HG02943 (cell line): Measurements from ENCODE around the gene CDC42BPB.
A peak's percentile ranks its signal among the peaks of the same experiment; 100 is the strongest.
"Not testable (repeated sequence)": the region's sequence is repeated elsewhere in the genome, so short reads cannot be mapped to it uniquely, and the experiment has no call there.

Source experiments
- ATAC-seq: cut with Tn5 transposase; IDR thresholded peaks from one replicate; pipeline ENCODE4 v1.9.1; 2021; ENCODE audit warnings: mild to moderate bottlenecking, low read depth, moderate library complexity; ENCODE audit not compliant: unreplicated experiment

The CDC42BPB gene

GRCh38 chr14:102906616-102907302 lies 150.6 kb downstream of the CDC42BPB start:
- ATAC-seq = no peak

- ATAC-seq = no peak
Observed at GRCh38 chr14:102905116-102906108, 151.9 kb downstream of the CDC42BPB start.

GRCh38 chr14:102903889-102904512 lies 153.3 kb downstream of the CDC42BPB start:
- ATAC-seq = no peak

GRCh38 chr14:102903248-102903888 lies 154.0 kb downstream of the CDC42BPB start:
- no peak for ATAC-seq

DNA sequence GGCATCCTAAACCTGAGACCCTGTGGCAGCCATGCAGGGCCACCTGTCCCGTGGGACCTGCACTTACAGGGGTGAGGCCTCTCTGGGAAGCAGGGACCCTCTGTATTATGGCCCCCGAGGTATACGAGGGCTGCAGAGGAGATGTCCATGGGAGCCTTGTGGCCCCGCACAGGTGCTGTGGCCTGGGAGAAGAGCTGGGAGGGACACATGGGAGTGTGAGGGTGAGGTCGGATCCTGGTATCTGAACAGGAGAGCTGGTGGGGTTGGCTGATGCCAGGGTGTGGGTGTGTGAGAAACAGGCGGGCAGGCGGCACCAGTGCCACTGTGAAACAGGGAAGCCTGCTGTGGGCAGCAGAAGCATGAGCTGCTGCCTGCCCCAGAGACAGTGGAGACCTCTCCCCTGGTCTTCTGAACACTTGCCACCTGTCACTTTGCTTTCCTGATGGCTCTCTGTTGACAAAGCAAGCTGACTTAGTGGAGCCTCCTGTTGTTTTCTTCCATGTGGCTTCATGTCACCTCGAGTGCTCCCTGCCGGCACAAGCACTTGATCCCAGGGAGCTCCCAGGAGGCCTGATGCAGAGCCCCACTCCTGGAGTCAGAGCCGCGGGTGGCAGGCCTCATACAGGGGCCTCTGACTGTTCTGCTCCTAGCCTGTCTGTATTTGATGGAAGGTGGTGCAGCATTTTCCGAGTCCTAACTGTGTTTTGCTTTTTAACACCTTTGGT lies 154.7 kb downstream of the CDC42BPB start:
- no peak for ATAC-seq

DNA sequence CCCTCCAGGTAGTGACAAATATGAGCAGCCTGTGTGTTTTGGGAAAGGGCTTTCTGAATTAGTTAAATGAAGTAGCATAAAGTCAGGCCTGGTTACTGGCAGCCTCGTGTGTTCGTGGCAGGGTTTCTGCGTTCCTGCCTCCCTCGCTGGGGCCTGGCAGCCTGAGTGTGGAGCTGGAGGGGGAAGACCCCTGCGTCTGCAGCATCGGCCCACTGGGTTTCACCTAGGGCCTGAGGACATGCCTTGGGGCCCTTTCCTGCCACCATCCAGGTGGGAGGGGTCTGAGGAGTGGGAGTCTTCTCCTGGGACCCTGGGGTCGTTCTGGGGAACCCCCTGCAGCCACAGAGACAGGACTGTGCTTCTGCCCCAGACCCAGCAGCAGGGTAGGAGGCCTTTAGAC lies 155.3 kb downstream of the CDC42BPB start:
- ATAC-seq = no peak

GRCh38 chr14:102901633-102902032 lies 155.7 kb downstream of the CDC42BPB start:
- ATAC-seq = peak; percentile 74

DNA sequence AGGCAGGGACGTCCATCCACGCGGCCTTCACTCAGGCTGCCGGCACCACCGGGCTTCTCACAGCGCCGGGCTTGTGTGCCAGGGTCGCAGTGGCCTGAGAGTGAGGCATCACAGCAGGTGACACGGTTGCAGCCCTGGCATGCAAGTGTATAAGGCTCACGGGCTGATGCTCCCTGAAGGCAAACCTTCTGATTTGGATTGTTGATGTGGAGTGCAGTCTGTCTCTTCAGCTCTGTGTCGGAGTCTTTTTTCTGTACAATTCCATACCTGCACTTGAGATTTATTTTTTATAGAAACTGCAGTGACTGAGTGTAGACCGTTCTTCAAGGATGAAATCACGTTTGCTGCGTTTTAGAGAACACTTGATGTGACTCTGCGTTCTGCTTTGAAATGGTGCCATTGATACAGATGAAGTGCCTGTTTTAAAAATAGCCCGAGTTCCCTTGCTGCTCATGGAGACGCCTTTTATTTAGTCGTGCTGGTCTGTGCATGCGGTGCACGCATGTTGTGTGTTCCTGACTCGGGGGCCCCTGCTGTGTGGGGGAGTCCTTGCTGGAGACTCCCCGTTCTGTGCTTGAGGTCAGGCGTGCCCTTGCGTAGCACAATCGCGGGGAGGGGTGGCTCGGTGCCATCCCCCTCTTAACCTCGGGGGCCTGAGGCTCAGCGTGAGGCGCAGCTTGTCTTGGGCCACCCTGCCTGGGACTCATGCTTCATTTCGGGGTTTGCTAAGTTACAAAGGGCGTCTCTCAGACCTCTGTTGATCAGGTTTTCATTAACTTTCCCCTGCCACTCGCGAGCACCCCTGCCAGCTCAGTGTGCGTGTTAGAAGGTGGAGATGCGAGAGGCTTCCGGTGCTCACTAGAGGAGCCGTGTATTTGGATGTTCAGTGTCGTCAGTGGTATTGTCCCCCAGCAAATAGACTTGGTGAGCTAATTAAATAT lies 156.4 kb downstream of the CDC42BPB start:
- ATAC-seq = peak; percentile 54

DNA sequence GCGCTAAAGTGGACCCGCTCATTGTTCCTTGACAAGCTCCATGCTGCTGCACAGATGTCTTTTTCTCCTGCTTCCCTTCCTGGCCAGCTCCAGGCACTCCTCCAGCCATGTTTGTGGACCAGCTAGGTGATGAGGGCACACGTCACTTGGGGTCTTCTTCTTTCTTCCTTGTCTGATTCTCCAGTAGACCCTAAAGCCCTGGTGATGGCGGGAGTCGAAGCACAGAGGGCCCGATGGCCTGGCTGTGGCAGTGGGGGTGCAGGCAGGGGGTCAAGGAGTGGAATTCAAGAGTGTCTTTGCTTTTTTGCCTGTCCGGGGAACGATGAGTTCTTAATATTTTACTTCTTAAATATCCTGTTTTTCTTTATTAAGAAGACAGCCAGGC lies 157.8 kb downstream of the CDC42BPB start:
- ATAC-seq = no peak

DNA sequence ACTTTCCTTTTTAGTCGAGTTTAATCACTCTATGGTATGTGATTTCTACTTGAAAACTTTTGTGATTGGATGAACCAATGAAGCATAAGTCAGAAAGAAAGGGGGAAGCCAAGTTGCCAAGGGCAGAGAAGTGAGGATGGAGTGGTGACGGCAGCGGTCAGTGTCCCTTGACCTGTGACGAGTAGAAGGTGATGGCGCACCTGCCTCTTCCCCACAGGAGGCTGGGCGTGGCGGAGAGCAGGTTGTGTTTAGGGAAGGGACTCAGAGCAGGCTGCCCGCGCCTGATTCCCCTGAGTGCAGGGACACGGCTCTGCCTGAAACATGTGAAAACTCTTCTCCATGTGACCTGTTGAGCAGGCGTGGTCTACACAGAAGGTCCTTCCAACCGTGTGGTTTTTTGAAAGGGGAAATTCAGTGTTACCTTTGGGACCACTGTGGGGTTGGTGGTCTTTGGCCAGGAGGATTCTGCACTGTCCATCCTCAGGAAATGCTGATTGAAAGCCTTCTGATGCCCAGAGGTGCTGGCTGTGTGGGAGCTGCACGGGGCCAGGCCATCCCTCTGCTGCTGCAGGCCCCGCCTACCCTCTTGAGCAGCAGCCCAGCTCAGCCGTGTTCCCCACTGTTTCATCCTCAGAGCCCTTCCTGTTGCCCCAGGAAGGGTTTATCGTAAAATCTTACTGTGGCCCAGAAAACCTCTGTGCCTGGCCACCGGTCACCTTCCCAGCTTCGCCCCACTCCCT lies 158.4 kb downstream of the CDC42BPB start:
- no peak for ATAC-seq

DNA sequence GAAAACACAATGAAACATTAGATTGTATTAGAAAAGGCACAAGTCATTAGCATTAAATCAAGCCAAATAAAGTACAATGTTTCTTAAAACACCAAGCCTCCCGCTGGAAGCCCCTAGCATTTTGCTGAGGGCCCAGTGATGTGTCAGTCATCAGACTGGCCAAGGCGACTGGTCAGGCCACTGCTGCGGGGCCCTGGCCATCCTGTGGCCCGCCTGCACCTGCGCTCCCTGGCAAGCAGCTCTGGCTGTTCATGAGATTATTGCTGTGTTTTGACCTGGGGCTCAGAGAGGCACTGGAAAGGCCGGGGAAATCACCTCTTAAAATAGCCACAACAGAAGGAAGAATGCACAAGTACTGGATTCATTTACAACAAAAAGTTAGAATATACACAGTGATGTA lies 159.1 kb downstream of the CDC42BPB start:
- ATAC-seq = no peak

DNA sequence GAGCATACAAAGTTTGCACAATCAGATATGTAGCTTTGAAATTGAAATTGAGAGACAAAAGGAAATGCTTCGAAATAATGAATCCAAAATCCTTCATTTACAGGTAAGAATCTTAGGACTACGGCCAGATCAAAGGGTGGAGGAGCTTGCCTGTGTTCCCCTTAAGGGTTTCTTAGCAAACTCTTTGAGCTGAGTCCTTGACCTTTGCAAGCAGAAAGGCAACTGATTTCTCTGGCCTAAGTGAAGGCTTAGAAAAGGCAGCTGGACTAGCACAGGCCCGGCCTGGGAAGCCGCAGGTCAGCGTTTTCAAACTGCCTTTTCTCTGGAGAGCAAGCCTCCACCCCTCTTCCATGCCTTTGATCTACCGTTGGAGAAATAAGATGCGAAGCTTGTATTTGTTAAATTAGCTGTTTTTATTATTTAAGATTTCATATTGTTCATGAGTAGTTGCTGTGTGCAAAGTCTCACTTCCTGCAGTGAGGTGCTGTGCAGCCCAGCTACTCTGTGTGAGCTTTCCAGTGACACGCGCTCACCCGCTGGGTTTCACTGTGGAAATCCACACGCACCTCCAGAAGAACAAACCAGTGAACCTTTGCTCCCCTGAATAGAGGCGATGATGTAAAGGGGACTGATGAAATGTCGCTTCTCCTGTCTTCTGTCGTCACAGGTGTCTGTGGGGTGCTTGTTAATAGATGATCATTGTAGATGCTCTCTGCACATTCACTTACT lies 159.9 kb downstream of the CDC42BPB start:
- no peak for ATAC-seq

DNA sequence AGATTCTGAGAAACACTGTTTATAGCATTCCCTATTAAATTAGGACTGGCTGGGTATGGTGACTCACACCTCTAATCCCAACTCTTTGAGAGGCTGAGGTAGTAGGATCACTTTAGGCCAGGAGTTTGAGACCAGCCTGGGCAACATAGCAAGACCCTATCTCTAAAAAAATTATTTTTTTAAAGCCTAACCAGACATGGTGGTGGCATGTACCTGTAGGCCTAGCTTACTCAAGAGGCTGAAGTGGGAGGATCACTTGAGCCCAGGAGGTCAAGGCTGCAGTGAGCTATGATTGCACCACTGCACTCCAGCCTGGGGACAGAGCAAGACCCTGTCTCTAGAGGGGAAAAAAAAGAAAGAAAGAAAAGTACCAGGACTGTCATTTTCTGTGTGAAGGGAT lies 160.6 kb downstream of the CDC42BPB start:
- not testable (repeated sequence) for ATAC-seq

DNA sequence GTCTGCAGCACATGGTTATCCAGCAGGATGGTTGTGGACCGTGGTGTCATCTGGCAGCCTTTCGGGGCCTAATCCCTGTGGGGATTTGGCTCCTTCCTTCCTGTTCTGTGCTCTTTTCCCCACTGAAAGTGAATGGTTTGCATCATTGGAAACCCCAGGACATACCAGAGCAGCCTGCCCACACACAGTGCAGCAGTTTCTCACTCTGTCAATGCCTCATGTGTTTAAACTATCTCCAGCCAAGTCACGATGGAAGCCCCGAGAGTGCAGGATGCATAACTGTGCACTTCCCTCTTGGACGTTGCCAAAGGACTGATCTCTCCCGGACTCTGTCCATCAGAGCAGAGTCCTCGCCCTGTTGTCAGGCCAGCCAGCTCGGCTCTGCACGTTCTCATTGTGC lies 163.9 kb downstream of the CDC42BPB start:
- ATAC-seq = no peak

DNA sequence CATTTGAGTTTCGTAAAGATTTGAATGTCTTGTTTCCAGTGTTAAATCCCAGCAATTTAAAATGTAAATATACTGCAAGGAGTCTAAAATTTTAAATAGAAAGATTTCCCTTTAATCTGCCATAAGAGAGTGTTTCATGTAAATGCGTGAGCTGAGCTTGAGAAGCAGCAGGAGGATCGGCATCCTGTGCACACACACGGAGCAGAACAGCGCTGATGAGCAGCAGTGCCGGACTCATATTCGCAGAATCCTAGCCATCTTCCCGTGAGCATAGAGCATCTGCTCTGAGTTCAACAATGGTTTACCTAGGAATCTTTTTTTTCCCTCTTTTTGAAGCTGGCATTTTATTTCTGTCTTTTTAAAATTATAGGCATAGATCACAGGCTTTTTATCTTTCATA lies 164.7 kb downstream of the CDC42BPB start:
- ATAC-seq = no peak

- no peak for ATAC-seq
Observed at GRCh38 chr14:102891556-102891955, 165.8 kb downstream of the CDC42BPB start.

- ATAC-seq = no peak
Observed at GRCh38 chr14:102891111-102891510, 166.2 kb downstream of the CDC42BPB start.

GRCh38 chr14:102889615-102890014 lies 167.7 kb downstream of the CDC42BPB start:
- ATAC-seq = no peak
